HL-60 (cell line): ENCODE results near the gene SH3RF1.

ENCODE experiments used
- DNase-seq, 2 experiments: peaks; one replicate each; pipeline ENCODE4 v3.0.0-alpha.2; 2010 to 2020; ENCODE audit warnings: low read depth in 1 of 2, low spot score in 1 of 2
- H3K27ac ChIP-seq: fragments of 250-450 bp; sonication (Bioruptor Pico); replicated peaks from 2 replicates; pipeline ENCODE4 v1.5.1; 2020; ENCODE audit warnings: mild to moderate bottlenecking, moderate library complexity
- H3K27me3 ChIP-seq: fragments of 250-450 bp; sonication (Bioruptor Pico); 2 replicates; pipeline ENCODE4 v1.5.1; 2021; ENCODE audit warnings: mild to moderate bottlenecking, moderate library complexity; ENCODE audit not compliant: insufficient read depth, poor library complexity, severe bottlenecking
- H3K4me3 ChIP-seq: replicated peaks from 2 replicates; pipeline ENCODE4 v1.5.1; 2011; ENCODE audit warnings: mild to moderate bottlenecking, control low read depth, low read length; ENCODE audit not compliant: insufficient read depth
- CTCF ChIP-seq: IDR thresholded peaks from one replicate; pipeline ENCODE4 v1.5.1; 2011; ENCODE audit warnings: low read length, control low read depth, inconsistent platforms; ENCODE audit not compliant: insufficient read depth
- GABPA ChIP-seq: IDR thresholded peaks from 2 replicates; pipeline ENCODE4 v1.6.1; 2012; ENCODE audit warnings: low read depth
- POLR2AphosphoS5 ChIP-seq: IDR thresholded peaks from 2 replicates; pipeline ENCODE4 v1.6.1; 2012; ENCODE audit warnings: low read depth
- REST ChIP-seq: IDR thresholded peaks from 2 replicates; pipeline ENCODE4 v1.6.1; 2012; ENCODE audit warnings: low read depth; ENCODE audit not compliant: insufficient replicate concordance
- SPI1 ChIP-seq: IDR thresholded peaks from 2 replicates; pipeline ENCODE4 v1.6.1; 2012; ENCODE audit warnings: low read depth, mild to moderate bottlenecking, borderline replicate concordance

The SH3RF1 gene

GRCh38 chr4:169207436-169208089 lies 63.2 kb downstream of the SH3RF1 start:
- Histone ChIP-seq H3K4me3 (no peak overlapping the region), H3K27ac (no peak overlapping the region)
- no peak for DNase-seq

GRCh38 chr4:169205744-169206080 lies 65.0 kb downstream of the SH3RF1 start:
- Histone ChIP-seq H3K27me3 (no peaks in the 10 kb centered on the region), H3K4me3 (no peak overlapping the region), H3K27ac (no peak overlapping the region)
- no peak for DNase-seq
- TF ChIP-seq GABPA (no peak), REST (no peak), SPI1 (no peak), CTCF (no peak), POLR2AphosphoS5 (no peak)

More at GRCh38 chr4:169207436-169208089, 63.2 kb downstream of the SH3RF1 start:
- TF ChIP-seq CTCF: no peak
- TF ChIP-seq SPI1: no peak
- no peak for TF ChIP-seq POLR2AphosphoS5
- no peak for TF ChIP-seq GABPA
- no peak for TF ChIP-seq REST
- no peaks in the 10 kb centered on the region for H3K27me3 ChIP-seq

GRCh38 chr4:169205075-169205743 lies 65.5 kb downstream of the SH3RF1 start:
- Histone ChIP-seq H3K27ac (no peak overlapping the region), H3K27me3 (no peaks in the 10 kb centered on the region), H3K4me3 (no peak overlapping the region)
- TF ChIP-seq REST (no peak), SPI1 (no peak), GABPA (no peak), POLR2AphosphoS5 (no peak), CTCF (no peak)
- no peak for DNase-seq
